Measurements from ENCODE around the gene CD47.

The CD47 gene

GRCh38 chr3:108079877-108080276 is 11.0 kb downstream of the CD47 start:
- Histone ChIP-seq H2AFZ (ENCODE audit: low read length) (no peak overlapping the region), H4K20me1 (ENCODE audit: insufficient read depth, low read length, poor library complexity, severe bottlenecking) (peaks cover 97% of the 10 kb centered on the region), H3K9me2 (replicated peaks; ENCODE audit: low read depth, low read length) (no peaks in the 10 kb centered on the region), H3K4me2 (ENCODE audit: low read depth, low read length, poor library complexity, severe bottlenecking) (peak overlapping the region; percentile 86), H3K36me3 (ENCODE audit: insufficient read depth, low read length) (peaks cover 41% of the 10 kb centered on the region), H3F3A (ENCODE audit: low read depth) (no peaks in the 10 kb centered on the region; the same call in 1 of the 2 replicates), H3K9ac (ENCODE audit: low read depth, low read length, poor library complexity, severe bottlenecking) (no peak overlapping the region), H3K4me1 (ENCODE audit: insufficient read depth, low read length, poor library complexity, severe bottlenecking) (peaks cover 97% of the 10 kb centered on the region), H3K4me3 (ENCODE audit: low read length, poor library complexity, severe bottlenecking) (peak overlapping the region; percentile 84), H3K27me3 (ENCODE audit: insufficient read depth, low read length, poor library complexity, severe bottlenecking) (no peaks in the 10 kb centered on the region), H3K79me2 (ENCODE audit: insufficient read depth, low read length) (peaks cover 100% of the 10 kb centered on the region), H3K9me3 (ENCODE audit: insufficient read depth, low read depth, low read length) (no peaks in the 10 kb centered on the region)
- TF ChIP-seq EZH2phosphoT487 (IDR thresholded peaks at IDR 0.05; ENCODE audit: borderline replicate concordance) (no peak), CTCF (conservative IDR thresholded peaks at IDR 0.05; ENCODE audit: low read length) (no peak)

- H3K9me2 ChIP-seq (replicated peaks; ENCODE audit: low read depth, low read length) = no peaks in the 10 kb centered on the region
- no peaks in the 10 kb centered on the region for H3K9me3 ChIP-seq (ENCODE audit: insufficient read depth, low read depth, low read length)
- H3K9ac ChIP-seq (ENCODE audit: low read depth, low read length, poor library complexity, severe bottlenecking) = no peak overlapping the region
- H3K4me1 ChIP-seq (ENCODE audit: insufficient read depth, low read length, poor library complexity, severe bottlenecking) = peaks cover 90% of the 10 kb centered on the region
- H2AFZ ChIP-seq (ENCODE audit: low read length) = no peak overlapping the region
- H3F3A ChIP-seq (ENCODE audit: low read depth) = no peaks in the 10 kb centered on the region; the same call in 1 of the 2 replicates
- H3K27me3 ChIP-seq (ENCODE audit: insufficient read depth, low read length, poor library complexity, severe bottlenecking) = no peaks in the 10 kb centered on the region
- H4K20me1 ChIP-seq (ENCODE audit: insufficient read depth, low read length, poor library complexity, severe bottlenecking) = peaks cover 89% of the 10 kb centered on the region
- peaks cover 43% of the 10 kb centered on the region for H3K36me3 ChIP-seq (ENCODE audit: insufficient read depth, low read length)
- TF ChIP-seq CTCF (conservative IDR thresholded peaks at IDR 0.05; ENCODE audit: low read length) (no peak), EZH2phosphoT487 (IDR thresholded peaks at IDR 0.05; ENCODE audit: borderline replicate concordance) (no peak)
- H3K4me2 ChIP-seq (ENCODE audit: low read depth, low read length, poor library complexity, severe bottlenecking) = peak overlapping the region; percentile 86
- peaks cover 98% of the 10 kb centered on the region for H3K79me2 ChIP-seq (ENCODE audit: insufficient read depth, low read length)
- H3K4me3 ChIP-seq (ENCODE audit: low read length, poor library complexity, severe bottlenecking) = peak overlapping the region; percentile 84
These were observed 11.8 kb downstream of the CD47 start for GRCh38 chr3:108079043-108079442.

GRCh38 chr3:108076564-108076963 is 14.3 kb downstream of the CD47 start:
- Histone ChIP-seq H3K9ac (ENCODE audit: low read depth, low read length, poor library complexity, severe bottlenecking) (no peak overlapping the region), H3K79me2 (ENCODE audit: insufficient read depth, low read length) (peaks cover 98% of the 10 kb centered on the region), H3K27me3 (ENCODE audit: insufficient read depth, low read length, poor library complexity, severe bottlenecking) (no peaks in the 10 kb centered on the region), H3K4me1 (ENCODE audit: insufficient read depth, low read length, poor library complexity, severe bottlenecking) (peaks cover 77% of the 10 kb centered on the region), H3K4me2 (ENCODE audit: low read depth, low read length, poor library complexity, severe bottlenecking) (peak overlapping the region; percentile 86), H2AFZ (ENCODE audit: low read length) (no peak overlapping the region), H3F3A (ENCODE audit: low read depth) (peaks cover 4% of the 10 kb centered on the region), H3K9me3 (ENCODE audit: insufficient read depth, low read depth, low read length) (no peaks in the 10 kb centered on the region), H4K20me1 (ENCODE audit: insufficient read depth, low read length, poor library complexity, severe bottlenecking) (peaks cover 89% of the 10 kb centered on the region), H3K9me2 (replicated peaks; ENCODE audit: low read depth, low read length) (no peaks in the 10 kb centered on the region), H3K4me3 (ENCODE audit: low read length, poor library complexity, severe bottlenecking) (no peak overlapping the region), H3K36me3 (ENCODE audit: insufficient read depth, low read length) (peaks cover 60% of the 10 kb centered on the region)
- TF ChIP-seq EZH2phosphoT487 (IDR thresholded peaks at IDR 0.05; ENCODE audit: borderline replicate concordance) (no peak), CTCF (conservative IDR thresholded peaks at IDR 0.05; ENCODE audit: low read length) (no peak)

All from Loucy (cell line).